NCI-H82 treated with DMSO at 0.1 percent for 48 hours (cell line): ENCODE measurements around the gene DYNC2I2.
"Not testable (repeated sequence)": the region's sequence is repeated elsewhere in the genome, so short reads cannot be mapped to it uniquely, and the experiment has no call there.

Source experiments
- DNase-seq: peaks from one replicate; lab custom pipeline; 2025; ENCODE audit not compliant: unreplicated experiment; lab: John Stamatoyannopoulos, UW

The DYNC2I2 gene

DNA sequence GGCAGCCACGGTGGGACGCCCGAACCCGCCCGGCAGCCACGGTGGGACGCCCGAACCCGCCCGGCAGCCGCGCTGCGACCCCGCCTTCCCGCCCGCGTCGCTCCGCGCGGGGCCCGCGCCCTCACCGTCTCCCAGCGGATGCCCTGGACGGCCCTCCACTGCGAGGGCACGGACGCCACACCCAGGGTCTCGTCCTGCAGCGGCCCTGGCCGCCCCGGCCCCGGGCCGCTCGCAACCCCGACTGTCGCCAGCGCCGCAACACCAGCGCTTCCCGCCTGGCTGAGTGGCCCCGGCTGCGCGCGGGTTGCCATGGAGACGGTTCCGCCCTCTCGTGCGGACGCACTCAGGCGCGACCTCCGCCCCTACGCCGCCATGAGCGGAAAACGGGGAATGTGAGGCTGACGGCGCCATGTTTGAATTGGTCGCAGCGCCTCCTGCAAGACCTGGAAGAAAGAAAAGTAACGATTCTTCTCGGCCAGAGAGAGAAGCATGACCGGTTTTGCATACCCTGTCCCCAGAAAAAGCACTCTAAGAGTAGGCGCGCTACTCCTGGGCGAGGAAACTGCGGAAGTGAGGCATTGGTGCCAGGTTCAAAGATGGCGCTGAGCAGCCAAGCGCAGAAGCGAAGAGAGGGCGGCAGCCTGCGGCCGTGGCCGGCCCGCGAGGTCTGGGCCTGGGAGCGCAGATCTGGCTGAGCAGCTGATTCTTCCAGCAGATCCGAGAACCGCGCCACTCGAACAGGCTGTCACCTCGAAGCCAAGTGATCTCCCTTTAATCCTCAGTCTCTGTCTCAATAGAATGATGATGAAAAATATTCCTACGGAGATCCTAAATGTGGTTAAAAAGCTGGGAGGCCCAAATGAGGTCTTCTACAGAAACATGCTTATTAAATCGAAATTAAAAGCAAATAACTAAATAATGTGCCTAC is at the start of gene DYNC2I2:
TSS of gene DYNC2I2 (minus strand) at position 432 of the 928 bp plus-strand sequence. CDS start at position 311, 121 bp downstream.
- peak; percentile 81 for DNase-seq

DNA sequence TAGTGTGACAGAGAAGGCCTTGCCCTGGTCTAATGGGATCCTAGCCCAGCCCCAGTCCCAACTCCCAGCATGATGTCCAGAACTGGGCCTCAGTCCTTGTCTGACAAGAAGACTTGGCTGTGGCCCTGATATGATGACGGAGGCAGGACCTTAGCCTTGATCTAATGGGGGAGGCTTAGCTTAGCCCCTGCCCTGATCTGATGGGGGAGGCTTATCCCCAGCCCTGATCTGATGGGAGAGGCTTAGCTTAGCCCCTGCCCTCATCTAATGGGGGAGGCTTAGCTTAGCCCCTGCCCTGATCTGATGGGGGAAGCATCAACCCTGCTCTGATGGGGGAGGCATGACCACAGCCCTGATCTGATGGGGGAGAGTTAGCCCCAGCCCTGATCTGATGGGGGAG is 49.4 kb upstream of the DYNC2I2 start:
- no peak for DNase-seq

- no peak for DNase-seq
Measured at GRCh38 chr9:128705051-128705965, 48.7 kb upstream of the DYNC2I2 start.

- no peak for DNase-seq
Measured at GRCh38 chr9:128704356-128704670, 47.7 kb upstream of the DYNC2I2 start.

DNA sequence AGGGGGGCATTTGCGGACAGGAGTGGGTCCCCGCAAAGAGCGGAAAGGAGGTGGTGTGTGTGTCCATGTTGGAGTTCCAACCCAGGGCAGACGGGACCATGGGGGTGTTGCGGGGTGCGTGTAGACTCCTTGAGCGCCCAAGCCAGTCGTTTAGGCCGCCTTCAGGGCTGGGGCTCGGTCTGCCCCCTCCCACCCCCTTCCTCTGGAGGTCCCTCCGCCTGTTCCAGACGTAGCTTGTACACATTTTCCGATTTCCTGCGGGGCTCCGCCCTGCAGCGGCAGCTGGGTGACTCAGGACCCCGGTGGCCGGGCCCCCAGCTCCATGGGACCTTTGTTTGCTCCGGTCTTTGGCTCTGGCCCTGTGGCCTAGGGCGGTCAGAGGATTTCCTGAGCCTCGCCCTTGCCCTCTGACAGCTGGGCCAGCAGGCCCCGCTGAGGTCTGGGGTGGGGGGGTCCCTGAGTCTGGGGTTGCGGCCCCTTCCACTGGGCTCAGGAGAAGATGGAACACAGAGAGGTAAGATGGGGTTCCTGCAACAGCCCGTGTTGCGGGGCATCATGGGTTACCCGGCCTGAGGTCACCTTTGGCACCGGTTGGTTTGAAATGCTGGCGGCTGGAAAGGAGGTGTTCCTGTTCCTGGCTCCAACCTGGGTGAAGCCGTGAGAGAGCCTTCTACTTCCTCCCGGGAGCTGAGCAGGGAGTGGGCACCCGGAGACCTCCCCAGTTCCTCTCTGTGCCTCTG is 47.1 kb upstream of the DYNC2I2 start:
- no peak for DNase-seq

GRCh38 chr9:128702949-128703615 is 46.4 kb upstream of the DYNC2I2 start:
- no peak for DNase-seq

- no peak for DNase-seq
Measured at GRCh38 chr9:128702445-128702948, 45.9 kb upstream of the DYNC2I2 start, which contains the start of gene PKN3. Gene PKN3 (plus strand): TSS chr9:128702503. CDS start chr9:128702916, 413 bp downstream.

- no peak for DNase-seq
Measured at GRCh38 chr9:128701227-128701854, 44.7 kb upstream of the DYNC2I2 start.

DNA sequence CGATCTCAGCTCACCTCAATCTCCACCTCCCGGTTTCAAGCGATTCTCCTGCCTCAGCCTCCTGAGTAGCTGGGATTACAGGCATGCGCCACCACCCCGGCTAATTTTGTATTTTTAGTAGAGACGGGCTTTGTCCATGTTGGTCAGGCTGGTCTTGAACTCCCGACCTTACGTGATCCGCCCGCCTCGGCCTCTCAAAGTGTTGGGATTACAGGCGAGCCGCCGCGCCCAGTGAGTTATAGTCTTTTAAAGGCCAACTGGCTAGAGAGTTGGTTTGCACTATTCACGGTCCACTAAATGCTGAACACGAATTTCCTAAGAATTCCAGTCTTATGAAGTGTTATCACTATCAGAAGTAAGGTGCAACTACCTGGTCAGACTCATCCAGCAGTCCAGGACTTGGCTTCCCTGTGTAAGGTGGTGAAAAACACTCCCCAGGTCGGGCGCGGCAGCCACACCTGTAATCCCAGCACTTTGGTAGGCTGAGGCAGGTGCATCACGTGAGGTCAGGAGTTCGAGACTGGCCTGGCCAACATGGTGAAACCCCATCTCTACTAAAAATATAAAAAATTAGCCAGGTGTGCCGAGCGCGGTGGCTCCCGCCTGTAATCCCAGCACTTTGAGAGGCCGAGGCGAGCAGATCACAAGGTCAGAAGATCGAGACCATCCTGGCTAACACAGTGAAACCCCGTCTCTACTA is 42.6 kb upstream of the DYNC2I2 start:
- not testable (repeated sequence) for DNase-seq

DNA sequence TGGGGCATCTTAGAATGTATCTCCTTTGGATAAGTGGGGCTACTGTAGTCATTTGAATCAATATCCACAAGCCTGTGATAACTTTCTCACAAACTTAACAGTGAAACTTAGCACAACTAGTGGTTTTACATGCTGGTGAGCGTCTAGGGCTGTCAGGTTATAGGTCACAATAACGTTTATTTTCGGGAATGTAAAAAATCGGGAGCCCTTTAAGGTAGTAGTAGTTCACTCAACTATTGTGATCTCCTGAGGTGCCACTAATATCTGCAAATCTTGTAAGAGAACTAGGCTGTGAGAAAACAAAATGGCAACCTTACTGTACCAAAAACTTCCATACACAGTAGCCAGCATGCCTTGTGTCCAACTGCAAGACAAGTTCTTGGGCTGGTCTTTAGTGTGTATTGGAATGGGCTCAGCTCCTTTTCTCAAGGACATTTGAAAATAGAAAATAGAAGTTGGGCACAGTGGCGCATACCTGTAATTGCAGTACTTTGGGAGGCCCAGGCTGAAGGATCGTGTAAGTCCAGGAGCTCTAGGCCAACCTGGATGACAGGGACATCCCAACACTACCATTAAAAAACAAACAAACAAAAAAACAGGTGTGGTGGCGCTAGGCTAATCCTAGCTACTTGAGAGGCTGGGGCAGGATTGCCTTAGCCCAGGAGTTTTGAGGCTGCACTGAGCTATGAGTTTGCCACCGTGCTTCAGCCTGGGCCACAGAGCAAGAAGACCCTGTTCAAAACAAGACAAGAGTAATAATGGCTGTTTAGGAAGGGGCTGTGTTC is 40.5 kb upstream of the DYNC2I2 start:
- DNase-seq, result no peak

DNA sequence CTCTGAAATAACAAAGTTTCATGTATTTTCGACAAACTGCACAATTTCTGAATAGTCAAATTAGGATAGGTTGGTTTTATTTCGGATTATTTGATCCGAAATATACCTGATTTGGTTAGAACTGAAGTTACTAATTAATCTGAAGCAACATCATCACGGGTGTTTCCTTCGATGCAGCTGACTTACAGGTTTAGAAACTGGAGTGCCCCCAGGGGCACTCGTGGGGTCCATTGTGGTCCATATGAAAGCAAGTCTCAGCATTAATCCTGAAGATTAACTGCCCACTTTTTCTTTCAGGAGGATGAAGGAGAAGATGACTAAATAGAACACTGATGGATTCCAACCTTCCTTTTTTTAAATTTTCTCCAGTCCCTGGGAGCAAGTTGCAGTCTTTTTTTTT is 37.7 kb upstream of the DYNC2I2 start:
- no peak for DNase-seq

GRCh38 chr9:128693738-128694137 is 37.1 kb upstream of the DYNC2I2 start:
- DNase-seq, result not testable (repeated sequence)

DNA sequence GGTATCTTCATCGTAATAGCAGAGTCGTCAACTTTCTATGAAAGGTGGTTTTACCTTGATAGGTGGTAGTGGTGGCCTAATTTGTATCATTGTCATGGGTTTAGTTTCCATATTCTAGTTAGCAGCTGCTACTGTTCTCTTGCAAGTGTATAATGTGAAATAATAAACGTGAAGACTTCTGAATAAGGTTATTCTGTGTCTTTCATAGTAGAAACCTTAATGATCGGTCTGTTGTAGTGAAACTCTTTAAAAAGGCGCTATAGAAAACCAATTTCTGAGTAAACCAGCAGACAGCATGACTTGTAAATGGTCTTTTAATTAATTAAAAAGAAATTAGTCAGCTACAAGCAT is 34.0 kb upstream of the DYNC2I2 start:
- no peak for DNase-seq

GRCh38 chr9:128689820-128690683 is 33.4 kb upstream of the DYNC2I2 start:
- no peak for DNase-seq

DNA sequence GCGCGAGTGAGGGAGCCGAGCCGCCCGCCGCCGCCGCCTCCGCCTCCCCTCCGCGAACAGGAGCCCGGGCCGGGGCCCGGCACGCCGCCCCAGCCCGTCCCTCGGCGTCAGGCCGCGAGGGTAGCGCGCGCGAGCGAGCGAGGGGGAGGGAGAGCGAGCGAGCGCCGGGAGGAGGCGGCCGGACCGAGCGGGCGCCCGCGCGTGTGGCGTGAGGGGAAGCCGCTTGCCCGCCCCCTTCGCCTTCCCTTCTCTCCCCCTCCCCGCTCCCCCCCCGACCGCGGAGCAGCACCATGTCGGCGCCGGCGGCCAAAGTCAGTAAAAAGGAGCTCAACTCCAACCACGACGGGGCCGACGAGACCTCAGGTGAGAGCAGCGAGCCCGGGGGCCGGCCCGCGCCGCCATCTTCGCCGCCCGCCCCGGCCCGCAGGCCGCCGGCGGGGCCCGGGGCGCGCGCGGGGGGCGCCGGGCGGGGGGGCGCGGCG is 32.7 kb upstream of the DYNC2I2 start:
- no peak for DNase-seq

DNA sequence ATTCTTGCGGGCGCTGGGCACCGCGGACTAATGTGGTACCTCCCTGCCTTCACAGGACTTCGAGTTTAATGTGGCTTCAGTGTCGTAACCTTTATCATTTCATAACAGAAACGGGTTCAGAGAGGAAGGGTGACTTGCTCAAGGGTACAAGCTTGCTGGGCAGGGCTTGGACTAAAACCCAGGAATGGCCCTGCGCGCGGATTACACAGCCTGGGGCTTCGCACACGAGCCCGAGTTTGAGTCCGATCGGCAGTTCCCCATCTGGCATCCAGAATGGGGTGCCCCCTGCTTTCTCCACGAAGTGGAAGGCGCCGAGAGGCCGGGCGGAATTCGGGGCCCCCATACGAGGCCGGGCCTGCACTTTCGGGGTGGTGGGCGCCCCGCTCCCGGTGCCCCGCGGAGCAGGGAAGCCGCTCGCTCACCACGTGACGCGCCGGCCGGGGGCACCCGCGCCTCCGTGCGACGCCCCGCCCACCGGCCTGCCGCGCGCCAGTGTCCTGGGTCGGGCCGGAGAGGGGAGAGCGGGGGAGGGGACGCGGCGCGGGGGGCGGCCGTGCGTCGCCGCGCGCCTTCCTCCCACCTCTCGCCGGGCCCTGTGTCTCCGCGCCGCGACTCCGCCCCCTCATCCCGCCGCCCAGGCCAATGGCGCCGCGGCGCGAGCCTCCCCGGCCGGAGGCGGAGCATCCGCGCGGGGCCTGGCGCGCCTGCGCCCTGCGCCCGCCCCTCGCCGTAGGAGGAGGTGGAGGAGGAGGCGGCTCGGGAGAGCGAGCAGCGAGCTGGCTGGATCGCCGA is 32.0 kb upstream of the DYNC2I2 start, which contains the start of gene SET:
TSS of gene SET (plus strand) at position 722 of the 792 bp plus-strand sequence. CDS start 361 bp downstream, outside the sequence.
- peak; percentile 62 for DNase-seq
